MM.1S (cell line): Measurements from ENCODE around the gene HORMAD2.

Experiments
- DNase-seq: peaks from one replicate; pipeline ENCODE4 v3.0.0-alpha.2; 2015
- H2AFZ ChIP-seq: fragments of 300-600 bp; sonication (generic); 2 replicates; pipeline ENCODE4 v1.6.0; 2016; ENCODE audit warnings: antibody characterized with exemption, low read length
- H3F3A ChIP-seq: fragments of 300-600 bp; sonication (generic); 2 replicates; pipeline ENCODE4 v1.6.1; 2016; ENCODE audit warnings: mild to moderate bottlenecking, antibody characterized with exemption, low read length, moderate library complexity, mixed read lengths; ENCODE audit not compliant: insufficient read depth
- H3K27ac ChIP-seq: fragments of 300-600 bp; sonication (generic); 2 replicates; pipeline ENCODE4 v1.5.1; 2016; ENCODE audit warnings: mild to moderate bottlenecking, low read length
- H3K27me3 ChIP-seq: fragments of 300-600 bp; sonication (generic); replicated peaks from 2 replicates; pipeline ENCODE4 v1.6.0; 2016; ENCODE audit warnings: low read length; ENCODE audit not compliant: insufficient read depth
- H3K36me3 ChIP-seq: fragments of 300-600 bp; sonication (generic); replicated peaks from 2 replicates; pipeline ENCODE4 v1.6.1; 2016; ENCODE audit warnings: mild to moderate bottlenecking, low read length, mixed read lengths; ENCODE audit not compliant: insufficient read depth
- H3K4me1 ChIP-seq: fragments of 300-600 bp; sonication (generic); 2 replicates; pipeline ENCODE4 v1.6.1; 2016; ENCODE audit warnings: low read length, mixed read lengths
- H3K4me2 ChIP-seq: fragments of 300-600 bp; sonication (generic); 2 replicates; pipeline ENCODE4 v1.6.0; 2016; ENCODE audit warnings: low read depth, low read length
- H3K4me3 ChIP-seq: fragments of 300-600 bp; sonication (generic); 2 replicates; pipeline ENCODE4 v1.5.1; 2016; ENCODE audit warnings: low read length, mixed read lengths
- H3K79me2 ChIP-seq: fragments of 300-600 bp; sonication (generic); 2 replicates; pipeline ENCODE4 v1.6.1; 2016; ENCODE audit warnings: mixed run types, low read length, mixed read lengths
- H3K9ac ChIP-seq: fragments of 300-600 bp; sonication (generic); 2 replicates; pipeline ENCODE4 v1.6.1; 2016; ENCODE audit warnings: low read length, mixed read lengths
- H3K9me2 ChIP-seq: fragments of 300-600 bp; sonication (generic); replicated peaks from 2 replicates; pipeline ENCODE4 v1.6.1; 2016; ENCODE audit warnings: mild to moderate bottlenecking, low read length, mixed read lengths; ENCODE audit not compliant: insufficient read depth
- H3K9me3 ChIP-seq: fragments of 300-600 bp; sonication (generic); replicated peaks from 2 replicates; pipeline ENCODE4 v1.6.1; 2016; ENCODE audit warnings: mild to moderate bottlenecking, low read length, mixed read lengths; ENCODE audit not compliant: insufficient read depth
- H4K20me1 ChIP-seq: fragments of 300-600 bp; sonication (generic); 2 replicates; pipeline ENCODE4 v1.6.1; 2016; ENCODE audit warnings: mild to moderate bottlenecking, low read length, moderate library complexity, mixed read lengths; ENCODE audit not compliant: insufficient read depth
- EZH2 ChIP-seq: fragments of 300-600 bp; sonication (generic); optimal IDR thresholded peaks from 2 replicates; pipeline ENCODE3; 2017; ENCODE audit warnings: low read depth, mild to moderate bottlenecking, antibody characterized with exemption, low read length, mixed read lengths
- EZH2phosphoT487 ChIP-seq: fragments of 300-600 bp; sonication (generic); IDR thresholded peaks from 2 replicates; pipeline ENCODE4 v1.6.1; 2018; ENCODE audit warnings: antibody characterized with exemption, low read length
- TF ChIP-seq, protein P1 (sequence below): fragments of 300-600 bp; sonication (generic); IDR thresholded peaks from 2 replicates; pipeline ENCODE4 v1.5.1; 2016; ENCODE audit warnings: antibody characterized with exemption, low read length, mixed read lengths

HORMAD2 gene

DNA sequence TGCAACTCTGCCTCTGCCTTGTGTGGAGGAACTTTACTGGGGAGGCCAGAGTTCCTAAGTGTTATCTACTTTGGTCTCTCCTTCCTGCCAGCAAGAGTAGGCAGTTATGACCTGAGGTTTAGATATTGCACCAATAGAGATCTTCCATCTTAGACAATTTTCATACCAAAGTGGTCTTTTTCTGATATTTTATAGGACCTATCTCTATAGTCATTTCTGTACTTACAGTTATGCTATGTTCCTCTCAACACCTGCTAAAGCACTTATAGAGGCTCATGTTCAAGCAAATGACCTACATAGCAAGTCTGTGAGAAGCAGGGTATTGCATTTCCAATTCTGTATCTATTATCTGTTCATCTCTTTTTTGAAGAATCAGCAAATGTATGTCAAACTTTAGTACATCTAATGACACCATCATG is 80.8 kb downstream of the HORMAD2 start:
- no peaks in the 10 kb centered on the region for H3F3A ChIP-seq
- H3K9ac ChIP-seq: no peak overlapping the region
- no peaks in the 10 kb centered on the region for H4K20me1 ChIP-seq
- TF ChIP-seq, protein P1, sequence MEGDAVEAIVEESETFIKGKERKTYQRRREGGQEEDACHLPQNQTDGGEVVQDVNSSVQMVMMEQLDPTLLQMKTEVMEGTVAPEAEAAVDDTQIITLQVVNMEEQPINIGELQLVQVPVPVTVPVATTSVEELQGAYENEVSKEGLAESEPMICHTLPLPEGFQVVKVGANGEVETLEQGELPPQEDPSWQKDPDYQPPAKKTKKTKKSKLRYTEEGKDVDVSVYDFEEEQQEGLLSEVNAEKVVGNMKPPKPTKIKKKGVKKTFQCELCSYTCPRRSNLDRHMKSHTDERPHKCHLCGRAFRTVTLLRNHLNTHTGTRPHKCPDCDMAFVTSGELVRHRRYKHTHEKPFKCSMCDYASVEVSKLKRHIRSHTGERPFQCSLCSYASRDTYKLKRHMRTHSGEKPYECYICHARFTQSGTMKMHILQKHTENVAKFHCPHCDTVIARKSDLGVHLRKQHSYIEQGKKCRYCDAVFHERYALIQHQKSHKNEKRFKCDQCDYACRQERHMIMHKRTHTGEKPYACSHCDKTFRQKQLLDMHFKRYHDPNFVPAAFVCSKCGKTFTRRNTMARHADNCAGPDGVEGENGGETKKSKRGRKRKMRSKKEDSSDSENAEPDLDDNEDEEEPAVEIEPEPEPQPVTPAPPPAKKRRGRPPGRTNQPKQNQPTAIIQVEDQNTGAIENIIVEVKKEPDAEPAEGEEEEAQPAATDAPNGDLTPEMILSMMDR: no peak
- H3K9me2 ChIP-seq: no peaks in the 10 kb centered on the region
- no peak overlapping the region for H3K4me2 ChIP-seq
- no peak overlapping the region for H3K4me3 ChIP-seq
- DNase-seq: no peak
- no peaks in the 10 kb centered on the region for H3K27me3 ChIP-seq
- no peaks in the 10 kb centered on the region for H3K36me3 ChIP-seq
- H3K4me1 ChIP-seq: no peaks in the 10 kb centered on the region
- no peak overlapping the region for H3K27ac ChIP-seq
- no peaks in the 10 kb centered on the region for H3K79me2 ChIP-seq
- H2AFZ ChIP-seq: no peak overlapping the region
- H3K9me3 ChIP-seq: no peaks in the 10 kb centered on the region

DNA sequence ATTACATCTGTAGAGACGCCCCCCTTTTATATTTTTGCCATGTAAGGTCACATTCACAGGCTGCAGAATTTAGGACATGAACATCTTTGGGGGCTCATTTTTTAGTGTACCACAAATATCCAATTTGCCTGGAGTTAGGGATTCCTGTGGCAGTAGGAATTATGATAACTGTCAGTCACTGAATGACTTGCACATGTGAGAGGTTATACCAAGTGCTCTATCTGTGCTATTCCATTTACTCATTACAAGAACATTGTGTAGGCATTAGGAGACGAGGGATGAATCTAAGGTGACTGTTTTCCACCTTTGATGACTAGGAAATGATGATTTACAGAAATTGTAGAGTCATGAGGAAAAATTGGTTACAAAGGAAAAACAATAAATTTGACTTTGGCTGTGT is 87.0 kb downstream of the HORMAD2 start:
- no peak overlapping the region for H3K9ac ChIP-seq
- H3F3A ChIP-seq: no peaks in the 10 kb centered on the region
- H3K9me3 ChIP-seq: no peaks in the 10 kb centered on the region

DNA sequence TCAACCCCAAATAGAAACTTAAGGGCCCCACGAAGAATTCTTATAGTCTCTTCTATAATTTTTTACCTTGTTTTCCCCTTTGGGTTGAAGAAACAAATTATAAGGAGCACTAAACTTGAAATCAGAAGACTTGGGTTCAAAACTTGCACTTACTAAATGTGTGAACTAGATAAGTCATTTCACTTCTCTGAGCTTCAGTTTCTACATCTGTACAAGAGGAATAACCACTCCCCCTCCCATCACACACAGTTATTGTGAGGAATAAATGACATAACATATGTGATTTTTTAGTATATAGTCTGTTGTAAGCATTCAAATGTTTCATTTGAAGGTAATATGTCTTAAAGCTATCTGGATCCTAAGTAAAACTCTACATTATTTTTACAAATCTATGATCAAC is 87.5 kb downstream of the HORMAD2 start:
- no peaks in the 10 kb centered on the region for H3K36me3 ChIP-seq
- no peak for TF ChIP-seq EZH2
- no peak for TF ChIP-seq EZH2phosphoT487
- TF ChIP-seq, protein P1: no peak

More for the DNA sequence above, 87.0 kb downstream of the HORMAD2 start:
- Histone ChIP-seq H3K4me2 (no peak overlapping the region), H2AFZ (no peak overlapping the region), H3K4me1 (no peaks in the 10 kb centered on the region), H3K36me3 (no peaks in the 10 kb centered on the region), H3K9me2 (no peaks in the 10 kb centered on the region), H3K27me3 (no peaks in the 10 kb centered on the region), H3K27ac (no peak overlapping the region), H3K79me2 (no peaks in the 10 kb centered on the region), H4K20me1 (no peaks in the 10 kb centered on the region), H3K4me3 (no peak overlapping the region)
- DNase-seq: no peak
- TF ChIP-seq, protein P1: no peak
- TF ChIP-seq EZH2phosphoT487: no peak
- TF ChIP-seq EZH2: no peak

More for the DNA sequence above, 87.5 kb downstream of the HORMAD2 start:
- Histone ChIP-seq H3K9ac (no peak overlapping the region), H3K79me2 (no peaks in the 10 kb centered on the region), H3K27me3 (no peaks in the 10 kb centered on the region), H3K9me2 (no peaks in the 10 kb centered on the region), H3K4me1 (no peaks in the 10 kb centered on the region), H4K20me1 (no peaks in the 10 kb centered on the region), H3K27ac (no peak overlapping the region), H2AFZ (no peak overlapping the region), H3K9me3 (no peaks in the 10 kb centered on the region), H3K4me2 (no peak overlapping the region), H3K4me3 (no peak overlapping the region), H3F3A (no peaks in the 10 kb centered on the region)
- DNase-seq: no peak
